ENCODE data around the gene PTPRU.

Gene PTPRU

DNA sequence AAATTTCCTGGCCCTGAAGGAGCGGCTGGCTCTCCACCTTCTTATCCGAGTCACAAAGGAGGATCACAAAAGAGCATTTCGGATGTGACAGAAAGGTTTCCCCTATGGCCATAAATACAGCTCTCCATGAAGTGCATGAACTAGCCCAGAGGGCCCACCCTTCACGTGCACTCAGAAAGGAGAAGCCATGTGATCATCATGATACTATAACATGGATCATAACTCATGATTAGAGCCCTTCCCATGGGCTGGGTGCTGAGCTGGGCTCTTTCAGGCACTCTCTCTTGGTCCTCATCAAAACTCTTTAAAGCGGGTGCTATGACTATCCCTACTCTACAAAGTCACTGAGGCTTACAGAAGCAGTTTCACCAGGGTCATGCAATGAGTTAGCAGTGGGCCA, 135.0 kb downstream of the PTPRU start:
- no peak for DNase-seq

GRCh38 chr1:29372108-29372507, 135.8 kb downstream of the PTPRU start:
- no peak for DNase-seq

Measured in NCI-H69 (cell line).